H9 (cell line): ENCODE measurements around the gene RARB. TPM values are rescaled to one million over a fixed set of nuclear protein-coding genes. Genes with fewer than 3 reads are reported as not detected.

Experiments
- DNase-seq: peaks from one replicate; pipeline ENCODE4 v3.0.0-alpha.2; 2017
- H2AFZ ChIP-seq: one replicate; pipeline ENCODE4 v1.6.1; 2013; ENCODE audit warnings: mild to moderate bottlenecking, low read length, control low read depth, moderate library complexity
- H2AK5ac ChIP-seq: 2 replicates; pipeline ENCODE4 v1.6.1; 2013; ENCODE audit warnings: low read length, control low read depth, mixed read lengths; ENCODE audit not compliant: insufficient read length
- H2BK120ac ChIP-seq: one replicate; pipeline ENCODE4 v1.6.1; 2013; ENCODE audit warnings: low read depth, mild to moderate bottlenecking, low read length, control low read depth, inconsistent platforms; ENCODE audit not compliant: poor library complexity, severe bottlenecking
- H2BK12ac ChIP-seq: 2 replicates; pipeline ENCODE4 v1.6.1; 2013; ENCODE audit warnings: low read length, control low read depth, mixed read lengths, low read depth; ENCODE audit not compliant: insufficient read length
- H2BK15ac ChIP-seq: 2 replicates; pipeline ENCODE4 v1.6.1; 2013; ENCODE audit warnings: low read depth, low read length, control low read depth
- H2BK20ac ChIP-seq: one replicate; pipeline ENCODE4 v1.6.1; 2013; ENCODE audit warnings: low read depth, mild to moderate bottlenecking, low read length, control low read depth, inconsistent platforms; ENCODE audit not compliant: poor library complexity, severe bottlenecking
- H2BK5ac ChIP-seq: 2 replicates; pipeline ENCODE4 v1.6.1; 2013; ENCODE audit warnings: low read length, control low read depth, mixed read lengths; ENCODE audit not compliant: insufficient read length
- H3K14ac ChIP-seq: 2 replicates; pipeline ENCODE4 v1.6.1; 2013; ENCODE audit warnings: low read length, control low read depth; ENCODE audit not compliant: insufficient read depth
- H3K18ac ChIP-seq: 2 replicates; pipeline ENCODE4 v1.6.1; 2013; ENCODE audit warnings: low read depth, mild to moderate bottlenecking, mixed read lengths, low read length, control low read depth; ENCODE audit not compliant: insufficient read length
- H3K23ac ChIP-seq: 2 replicates; pipeline ENCODE4 v1.6.1; 2013; ENCODE audit warnings: low read length, control low read depth, mixed read lengths, low read depth; ENCODE audit not compliant: insufficient read length
- H3K23me2 ChIP-seq: 2 replicates; pipeline ENCODE4 v1.6.1; 2013; ENCODE audit warnings: low read depth, mild to moderate bottlenecking, mixed read lengths, low read length, control low read depth; ENCODE audit not compliant: insufficient read length, poor library complexity, severe bottlenecking
- H3K27ac ChIP-seq: 2 replicates; pipeline ENCODE4 v1.5.1; 2013; ENCODE audit warnings: low read length, control low read depth, mixed read lengths, low read depth; ENCODE audit not compliant: insufficient read length
- H3K27me3 ChIP-seq: 2 replicates; pipeline ENCODE4 v1.6.1; 2013; ENCODE audit warnings: low read length, control low read depth, inconsistent platforms; ENCODE audit not compliant: insufficient read depth
- H3K4ac ChIP-seq: 2 replicates; pipeline ENCODE4 v1.6.1; 2013; ENCODE audit warnings: low read depth, mild to moderate bottlenecking, control low read depth, inconsistent platforms, low read length, moderate library complexity
- H3K4me1 ChIP-seq: 2 replicates; pipeline ENCODE4 v1.6.1; 2013; ENCODE audit warnings: low read length, control low read depth, inconsistent platforms; ENCODE audit not compliant: insufficient read depth
- H3K4me2 ChIP-seq: 2 replicates; pipeline ENCODE4 v1.6.1; 2013; ENCODE audit warnings: low read length, control low read depth, mixed read lengths; ENCODE audit not compliant: insufficient read length, insufficient read depth
- H3K56ac ChIP-seq: 2 replicates; pipeline ENCODE4 v1.6.1; 2013; ENCODE audit warnings: low read depth, mild to moderate bottlenecking, mixed read lengths, low read length, control low read depth; ENCODE audit not compliant: insufficient read length
- H3K79me1 ChIP-seq: 2 replicates; pipeline ENCODE4 v1.6.1; 2013; ENCODE audit warnings: low read depth, mild to moderate bottlenecking, moderate library complexity, low read length, control low read depth, inconsistent platforms; ENCODE audit not compliant: insufficient read depth, poor library complexity, severe bottlenecking
- H3K79me2 ChIP-seq: 2 replicates; pipeline ENCODE4 v1.6.1; 2013; ENCODE audit warnings: low read length, control low read depth, inconsistent platforms; ENCODE audit not compliant: insufficient read depth
- H3K9ac ChIP-seq: 2 replicates; pipeline ENCODE4 v1.6.1; 2013; ENCODE audit warnings: low read length, control low read depth, mixed read lengths; ENCODE audit not compliant: insufficient read length; ENCODE audit errors: extremely low read depth
- H3K9me3 ChIP-seq: one replicate; pipeline ENCODE4 v1.6.1; 2013; ENCODE audit warnings: low read depth, low read length, inconsistent platforms; ENCODE audit not compliant: control insufficient read depth
- H3T11ph ChIP-seq: one replicate; pipeline ENCODE4 v1.6.1; 2013; ENCODE audit warnings: mild to moderate bottlenecking, low read length, control low read depth, inconsistent platforms
- H4K20me1 ChIP-seq: one replicate; pipeline ENCODE4 v1.6.1; 2013; ENCODE audit not compliant: control insufficient read depth, insufficient read length, insufficient read depth
- H4K5ac ChIP-seq: 2 replicates; pipeline ENCODE4 v1.6.1; 2013; ENCODE audit warnings: low read depth, mild to moderate bottlenecking, mixed read lengths, low read length, control low read depth; ENCODE audit not compliant: insufficient read length
- H4K8ac ChIP-seq: replicated peaks from 2 replicates; pipeline ENCODE4 v1.6.1; 2013; ENCODE audit warnings: low read length, control low read depth, mixed read lengths, low read depth; ENCODE audit not compliant: insufficient read length
- H4K91ac ChIP-seq: 2 replicates; pipeline ENCODE4 v1.6.1; 2013; ENCODE audit warnings: low read depth, mild to moderate bottlenecking, moderate library complexity, mixed read lengths, low read length, control low read depth; ENCODE audit not compliant: insufficient read length
- H3K27ac Mint-ChIP-seq, 3 experiments: 2 replicates in 2 of 3; 3 replicates in 1 of 3; pipeline ENCODE4 v1.8.0; 2020 to 2021; ENCODE audit warnings: mixed read lengths in 3 of 3, mild to moderate bottlenecking in 1 of 3, moderate library complexity in 1 of 3
- H3K27me3 Mint-ChIP-seq: 2 replicates; pipeline ENCODE4 v1.8.0; 2021; ENCODE audit warnings: low read depth, mild to moderate bottlenecking, moderate library complexity, mixed read lengths
- H3K36me3 Mint-ChIP-seq, 3 experiments: 2 replicates in 2 of 3; 3 replicates in 1 of 3; pipeline ENCODE4 v1.8.0; 2020 to 2021; ENCODE audit warnings: low read depth in 3 of 3, mixed read lengths in 3 of 3; ENCODE audit not compliant: insufficient read depth in 1 of 3
- H3K4me1 Mint-ChIP-seq, 2 experiments: 2 replicates each; pipeline ENCODE4 v1.8.0; 2020; ENCODE audit warnings: mixed read lengths in 2 of 2
- H3K4me3 Mint-ChIP-seq, 2 experiments: 2 replicates in 1 of 2; 3 replicates in 1 of 2; pipeline ENCODE4 v1.8.0; 2020 to 2021; ENCODE audit warnings: mild to moderate bottlenecking in 2 of 2, mixed read lengths in 2 of 2, moderate library complexity in 1 of 2
- H3K9me3 Mint-ChIP-seq, 2 experiments: 2 replicates in 1 of 2; 3 replicates in 1 of 2; pipeline ENCODE4 v1.8.0; 2020; ENCODE audit warnings: mild to moderate bottlenecking in 2 of 2, mixed read lengths in 2 of 2, moderate library complexity in 1 of 2
- WGBS: extraction: QIAGEN DNeasy Blood & Tissue Kit; methylation state at CpG from one replicate; pipeline ENCODE4 v1.1.7; 2013; ENCODE audit warnings: missing lambda C conversion rate, low lambda C conversion rate, mixed read lengths; ENCODE audit not compliant: insufficient read length; ENCODE audit errors: extremely low coverage; 5-methylcytosine and 5-hydroxymethylcytosine counted together
- total RNA-seq: library from RNA; stranded (reverse); gene quantifications from 2 replicates; pipeline ENCODE4 v1.2.1, GENCODE V29; 2021
- TF ChIP-seq, protein P1 (sequence below): fragments of 200-600 bp; sonication (generic); conservative IDR thresholded peaks from 3 replicates; pipeline ENCODE4 v1.8.0; 2021; ENCODE audit warnings: antibody characterized with exemption, mild to moderate bottlenecking

The RARB gene
- total RNA-seq, 1 experiment from 2014 or later: 0.22 TPM

GRCh38 chr3:25558796-25559195 is 130.7 kb downstream of the RARB start:
- Histone ChIP-seq H3T11ph (no peak overlapping the region), H2BK12ac (no peak overlapping the region), H4K8ac (no peak overlapping the region), H2BK5ac (no peak overlapping the region), H3K9me3 (no peaks in the 10 kb centered on the region), H3K79me1 (no peaks in the 10 kb centered on the region), H3K56ac (no peak overlapping the region), H3K14ac (no peak overlapping the region), H2AFZ (no peak overlapping the region), H4K20me1 (no peaks in the 10 kb centered on the region), H3K4ac (no peak overlapping the region), H2AK5ac (no peak overlapping the region), H3K4me2 (no peak overlapping the region), H3K23me2 (no peaks in the 10 kb centered on the region), H3K79me2 (no peaks in the 10 kb centered on the region), H3K27ac (no peak overlapping the region), H3K23ac (no peak overlapping the region), H3K9ac (no peak overlapping the region), H2BK20ac (no peak overlapping the region), H4K5ac (no peak overlapping the region), H4K91ac (no peak overlapping the region), H3K18ac (no peak overlapping the region), H2BK120ac (no peak overlapping the region), H3K27me3 (no peaks in the 10 kb centered on the region; the same call in 1 of the 2 replicates), H2BK15ac (no peak overlapping the region), H3K4me1 (no peaks in the 10 kb centered on the region)
- H3K4me3 Mint-ChIP-seq: no peak overlapping the region
- DNase-seq: no peak
- H3K9me3 Mint-ChIP-seq: no peaks in the 10 kb centered on the region
- H3K27me3 Mint-ChIP-seq: no peaks in the 10 kb centered on the region
- WGBS: no CpG with 5 or more reads among the region's 6 CpGs
- H3K27ac Mint-ChIP-seq: no peak overlapping the region
- H3K36me3 Mint-ChIP-seq: no peaks in the 10 kb centered on the region
- TF ChIP-seq, protein P1, sequence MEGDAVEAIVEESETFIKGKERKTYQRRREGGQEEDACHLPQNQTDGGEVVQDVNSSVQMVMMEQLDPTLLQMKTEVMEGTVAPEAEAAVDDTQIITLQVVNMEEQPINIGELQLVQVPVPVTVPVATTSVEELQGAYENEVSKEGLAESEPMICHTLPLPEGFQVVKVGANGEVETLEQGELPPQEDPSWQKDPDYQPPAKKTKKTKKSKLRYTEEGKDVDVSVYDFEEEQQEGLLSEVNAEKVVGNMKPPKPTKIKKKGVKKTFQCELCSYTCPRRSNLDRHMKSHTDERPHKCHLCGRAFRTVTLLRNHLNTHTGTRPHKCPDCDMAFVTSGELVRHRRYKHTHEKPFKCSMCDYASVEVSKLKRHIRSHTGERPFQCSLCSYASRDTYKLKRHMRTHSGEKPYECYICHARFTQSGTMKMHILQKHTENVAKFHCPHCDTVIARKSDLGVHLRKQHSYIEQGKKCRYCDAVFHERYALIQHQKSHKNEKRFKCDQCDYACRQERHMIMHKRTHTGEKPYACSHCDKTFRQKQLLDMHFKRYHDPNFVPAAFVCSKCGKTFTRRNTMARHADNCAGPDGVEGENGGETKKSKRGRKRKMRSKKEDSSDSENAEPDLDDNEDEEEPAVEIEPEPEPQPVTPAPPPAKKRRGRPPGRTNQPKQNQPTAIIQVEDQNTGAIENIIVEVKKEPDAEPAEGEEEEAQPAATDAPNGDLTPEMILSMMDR: no peak
- peaks cover 3% of the 10 kb centered on the region in 2 experiments for H3K4me1 Mint-ChIP-seq
